Measurements from ENCODE around the gene F5. TPM values are rescaled to one million over a fixed set of nuclear protein-coding genes. Genes with fewer than 3 reads are reported as not detected.
A peak's percentile ranks its signal among the peaks of the same experiment; 100 is the strongest.

Gene F5
- total and polyA plus RNA-seq, 2 experiments from 2014 or later, result 20.4 to 24.0 TPM

- no peaks in the 10 kb centered on the region for H3K9me2 ChIP-seq (replicated peaks; ENCODE audit: insufficient read depth)
- H3K9me3 ChIP-seq (ENCODE audit: low read depth), result no peaks in the 10 kb centered on the region
- H3K4me3 ChIP-seq, result no peak overlapping the region
- DNase-seq (ENCODE audit: low spot score), result no peak
- WGBS (ENCODE audit: low lambda C conversion rate, missing lambda C conversion rate), result 81% methylated on average over 5 of the region's 5 CpGs
- no peaks in the 10 kb centered on the region for H3K27me3 ChIP-seq
- H3K79me2 ChIP-seq, result no peaks in the 10 kb centered on the region
- no peaks in the 10 kb centered on the region for H3K36me3 ChIP-seq (replicated peaks; ENCODE audit: insufficient read depth, low read depth)
- H4K20me1 ChIP-seq (ENCODE audit: insufficient read depth, poor library complexity, severe bottlenecking), result no peaks in the 10 kb centered on the region
- no peak for TF ChIP-seq CTCF (IDR thresholded peaks at IDR 0.05; ENCODE audit: poor library complexity)
- no peak for TF ChIP-seq EZH2 (IDR thresholded peaks at IDR 0.05; ENCODE audit: borderline replicate concordance)
- TF ChIP-seq EZH2phosphoT487 (IDR thresholded peaks at IDR 0.05; ENCODE audit: low read depth, severe bottlenecking, unreplicated experiment), result no peak
- no peak overlapping the region for H3K4me2 ChIP-seq
- H3K4me1 ChIP-seq (ENCODE audit: insufficient read depth), result no peaks in the 10 kb centered on the region
- H3K27ac ChIP-seq, result no peak overlapping the region
- no peak overlapping the region for H2AFZ ChIP-seq
Observed at GRCh38 chr1:169604781-169605560, 18.7 kb upstream of the F5 start.

GRCh38 chr1:169601096-169601881, 15.0 kb upstream of the F5 start:
- H3K4me2 ChIP-seq, result no peak overlapping the region
- no peak overlapping the region for H2AFZ ChIP-seq
- no peaks in the 10 kb centered on the region for H3K9me3 ChIP-seq (ENCODE audit: low read depth)
- H4K20me1 ChIP-seq (ENCODE audit: insufficient read depth, poor library complexity, severe bottlenecking), result no peaks in the 10 kb centered on the region
- H3K4me1 ChIP-seq (ENCODE audit: insufficient read depth), result no peaks in the 10 kb centered on the region
- 36% methylated on average over 3 of the region's 3 CpGs for WGBS (ENCODE audit: low lambda C conversion rate, missing lambda C conversion rate)
- DNase-seq (ENCODE audit: low spot score), result peak; percentile 24
- H3K27me3 ChIP-seq, result no peaks in the 10 kb centered on the region
- no peaks in the 10 kb centered on the region for H3K36me3 ChIP-seq (replicated peaks; ENCODE audit: insufficient read depth, low read depth)
- H3K79me2 ChIP-seq, result no peaks in the 10 kb centered on the region
- no peaks in the 10 kb centered on the region for H3K9me2 ChIP-seq (replicated peaks; ENCODE audit: insufficient read depth)
- TF ChIP-seq EZH2phosphoT487 (IDR thresholded peaks at IDR 0.05; ENCODE audit: low read depth, severe bottlenecking, unreplicated experiment), result no peak
- peak; percentile 59 for TF ChIP-seq CTCF (IDR thresholded peaks at IDR 0.05; ENCODE audit: poor library complexity)
- H3K27ac ChIP-seq, result no peak overlapping the region
- no peak overlapping the region for H3K4me3 ChIP-seq

GRCh38 chr1:169595764-169596711, 9.8 kb upstream of the F5 start:
- 42% methylated on average over 3 of the region's 3 CpGs for WGBS (ENCODE audit: low lambda C conversion rate, missing lambda C conversion rate)

More at GRCh38 chr1:169595764-169596711, 9.8 kb upstream of the F5 start:
- no peaks in the 10 kb centered on the region for H3K79me2 ChIP-seq
- no peaks in the 10 kb centered on the region for H3K4me1 ChIP-seq (ENCODE audit: insufficient read depth)
- no peaks in the 10 kb centered on the region for H3K9me3 ChIP-seq (ENCODE audit: low read depth)
- H3K27ac ChIP-seq, result no peak overlapping the region
- H2AFZ ChIP-seq, result no peak overlapping the region
- H3K4me2 ChIP-seq, result no peak overlapping the region
- H3K36me3 ChIP-seq (replicated peaks; ENCODE audit: insufficient read depth, low read depth), result no peaks in the 10 kb centered on the region
- peak; percentile 74 for DNase-seq (ENCODE audit: low spot score)
- H3K27me3 ChIP-seq, result no peaks in the 10 kb centered on the region
- H3K4me3 ChIP-seq, result no peak overlapping the region
- H4K20me1 ChIP-seq (ENCODE audit: insufficient read depth, poor library complexity, severe bottlenecking), result no peaks in the 10 kb centered on the region
- no peaks in the 10 kb centered on the region for H3K9me2 ChIP-seq (replicated peaks; ENCODE audit: insufficient read depth)
- TF ChIP-seq EZH2 (IDR thresholded peaks at IDR 0.05; ENCODE audit: borderline replicate concordance) (no peak), CTCF (IDR thresholded peaks at IDR 0.05; ENCODE audit: poor library complexity) (no peak)

Measured in hepatocyte (in vitro differentiated cells).